ENCODE results near the gene RABGEF1. TPM values are rescaled to one million over a fixed set of nuclear protein-coding genes. Genes with fewer than 3 reads are reported as not detected.
"Not testable (repeated sequence)": the region's sequence is repeated elsewhere in the genome, so short reads cannot be mapped to it uniquely, and the experiment has no call there.

The RABGEF1 gene
- polyA plus RNA-seq (2013), result 20.3 and 20.9 TPM in 2 replicates

DNA sequence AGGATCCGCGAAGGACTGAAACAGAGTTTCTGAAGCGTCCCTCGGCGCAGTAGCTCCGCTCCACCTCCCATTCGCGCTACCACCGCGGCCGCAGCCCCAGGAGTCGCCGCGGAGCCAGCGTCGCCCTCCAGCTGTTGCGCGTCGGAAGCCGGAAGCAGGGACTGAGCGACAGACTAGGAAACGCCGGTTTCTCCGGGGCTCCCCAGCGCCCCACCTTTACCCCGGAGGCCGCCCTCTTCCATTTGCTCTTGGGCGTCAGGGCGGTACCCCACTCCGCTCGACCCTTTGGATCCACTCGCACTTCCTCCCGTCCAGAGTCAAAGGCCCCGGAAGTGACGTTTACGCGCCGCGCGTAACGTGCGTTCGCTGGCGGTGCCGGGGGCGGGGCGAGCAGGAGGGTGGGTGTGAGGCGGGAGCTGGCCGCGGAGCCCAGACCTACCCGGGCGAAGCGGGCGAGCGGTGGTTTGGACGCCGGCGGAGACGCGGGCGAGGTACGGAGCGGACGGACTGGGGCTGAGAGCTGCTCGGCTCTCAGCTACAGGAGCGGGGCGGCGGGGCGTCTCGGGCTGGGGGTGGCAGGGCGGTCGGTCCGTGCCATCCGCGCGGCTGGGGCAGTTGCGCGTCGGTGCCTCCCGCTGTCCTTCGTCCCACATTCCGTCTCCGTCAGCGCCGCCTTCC is at the start of gene RABGEF1:
Gene RABGEF1 (plus strand): TSS at position 432 of the 678 bp plus-strand sequence. CDS start 31,167 bp downstream, outside the sequence.
- peak within 1 kb of the TSS; percentile 99 for H4K8ac ChIP-seq (ENCODE audit: low read depth, low read length)
- peak within 1 kb of the TSS; percentile 89 for H2AK5ac ChIP-seq (ENCODE audit: low read length)
- peak within 1 kb of the TSS; percentile 73 for H3K4ac ChIP-seq (ENCODE audit: low read depth, low read length)
- H2BK120ac ChIP-seq (ENCODE audit: insufficient read depth, low read length, poor library complexity), result peak within 1 kb of the TSS; percentile 81
- H3K18ac ChIP-seq (ENCODE audit: low read length), result peak within 1 kb of the TSS; percentile 90
- peaks cover 3 to 6% of the 10 kb centered on the region in 2 experiments for H3K4me1 ChIP-seq (ENCODE audit: control insufficient read depth in 1 of 2, insufficient read depth in 2 of 2, low read length in 2 of 2)
- peaks cover 14% of the 10 kb centered on the region for H3K79me2 ChIP-seq (ENCODE audit: control insufficient read depth, insufficient read depth, low read length, poor library complexity)
- H3K27ac ChIP-seq (ENCODE audit: low read depth, low read length), result peak within 1 kb of the TSS; percentile 90
- H3K23ac ChIP-seq (ENCODE audit: low read length), result no peak within 1 kb of the TSS
- H3K79me1 ChIP-seq (ENCODE audit: low read length), result peaks cover 10% of the 10 kb centered on the region
- peaks cover 0 to 1% of the 10 kb centered on the region in 2 experiments for H3K36me3 ChIP-seq (ENCODE audit: control insufficient read depth in 1 of 2, insufficient read depth in 2 of 2, low read length in 2 of 2)
- peak within 1 kb of the TSS; percentile 93 for H4K91ac ChIP-seq (ENCODE audit: low read depth, low read length)
- H3K4me3 ChIP-seq (ENCODE audit: low read depth, low read length), result peak within 1 kb of the TSS; percentile 100
- H2BK5ac ChIP-seq (ENCODE audit: low read depth, low read length, poor library complexity), result peak within 1 kb of the TSS; percentile 67
- peak within 1 kb of the TSS; percentile 78 for H2AFZ ChIP-seq (ENCODE audit: insufficient read depth, low read length, poor library complexity)
- no peaks in the 10 kb centered on the region for H3K27me3 ChIP-seq (ENCODE audit: insufficient read depth, low read length)
- peak; percentile 94 to 98 for DNase-seq
- peak within 1 kb of the TSS; percentile 100 for H3K9ac ChIP-seq (ENCODE audit: low read length)
- peak within 1 kb of the TSS; percentile 94 for H3K14ac ChIP-seq (ENCODE audit: low read length)
- peak within 1 kb of the TSS; percentile 91 for H4K12ac ChIP-seq (ENCODE audit: low read depth, low read length)
- peak within 1 kb of the TSS; percentile 75 for H3K4me2 ChIP-seq (ENCODE audit: low read length)
- H3K9me3 ChIP-seq (ENCODE audit: insufficient read depth, low read depth, low read length), result no peaks in the 10 kb centered on the region
- no peak within 1 kb of the TSS for H2BK12ac ChIP-seq (ENCODE audit: low read length)
- WGBS (ENCODE audit: extremely low coverage, insufficient coverage, insufficient read length), result no CpG with 5 or more reads among the region's 85 CpGs

DNA sequence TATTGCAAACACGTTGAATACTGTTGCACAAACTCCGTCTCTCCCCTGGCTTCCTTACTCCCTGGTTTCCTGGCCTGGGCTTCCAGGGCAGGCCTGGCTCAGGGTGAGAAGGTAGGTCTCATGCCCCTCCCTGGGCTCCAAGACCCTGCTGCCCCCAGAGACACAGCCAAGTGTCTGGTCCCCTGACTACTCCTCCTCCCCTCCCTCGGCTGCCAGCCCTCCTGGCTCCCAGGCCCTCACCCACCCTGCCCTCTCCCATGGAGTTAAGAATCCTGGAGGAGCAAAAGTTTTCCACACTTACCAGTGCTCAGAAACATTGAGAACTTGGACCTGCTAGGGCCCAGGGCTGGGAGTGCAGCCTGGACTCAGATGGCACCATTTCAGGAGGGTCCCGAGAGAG is 47.2 kb upstream of the RABGEF1 start:
- Histone ChIP-seq H3K9ac (ENCODE audit: low read length) (no peak overlapping the region), H3K18ac (ENCODE audit: low read length) (no peak overlapping the region), H4K91ac (ENCODE audit: low read depth, low read length) (no peak overlapping the region), H4K8ac (ENCODE audit: low read depth, low read length) (no peak overlapping the region), H3K4me3 (ENCODE audit: low read depth, low read length) (no peak overlapping the region), H4K12ac (ENCODE audit: low read depth, low read length) (no peak overlapping the region), H3K36me3 (ENCODE audit: control insufficient read depth in 1 of 2, insufficient read depth in 2 of 2, low read length in 2 of 2) (peaks cover 3 to 15% of the 10 kb centered on the region in 2 experiments), H2BK5ac (ENCODE audit: low read depth, low read length, poor library complexity) (no peak overlapping the region), H3K27ac (ENCODE audit: low read depth, low read length) (no peak overlapping the region), H3K14ac (ENCODE audit: low read length) (no peak overlapping the region), H3K4me1 (ENCODE audit: control insufficient read depth in 1 of 2, insufficient read depth in 2 of 2, low read length in 2 of 2) (no peaks in the 10 kb centered on the region), H3K4ac (ENCODE audit: low read depth, low read length) (no peak overlapping the region), H3K27me3 (ENCODE audit: insufficient read depth, low read length) (no peaks in the 10 kb centered on the region), H3K79me2 (ENCODE audit: control insufficient read depth, insufficient read depth, low read length, poor library complexity) (no peaks in the 10 kb centered on the region), H3K23ac (ENCODE audit: low read length) (no peak overlapping the region), H3K9me3 (ENCODE audit: insufficient read depth, low read depth, low read length) (no peaks in the 10 kb centered on the region), H3K4me2 (ENCODE audit: low read length) (no peak overlapping the region), H3K79me1 (ENCODE audit: low read length) (no peaks in the 10 kb centered on the region), H2AFZ (ENCODE audit: insufficient read depth, low read length, poor library complexity) (no peak overlapping the region), H2BK12ac (ENCODE audit: low read length) (no peak overlapping the region), H2AK5ac (ENCODE audit: low read length) (no peak overlapping the region), H2BK120ac (ENCODE audit: insufficient read depth, low read length, poor library complexity) (no peak overlapping the region)
- no peak for DNase-seq
- WGBS (ENCODE audit: extremely low coverage, insufficient coverage, insufficient read length), result no CpG with 5 or more reads among the region's 4 CpGs

DNA sequence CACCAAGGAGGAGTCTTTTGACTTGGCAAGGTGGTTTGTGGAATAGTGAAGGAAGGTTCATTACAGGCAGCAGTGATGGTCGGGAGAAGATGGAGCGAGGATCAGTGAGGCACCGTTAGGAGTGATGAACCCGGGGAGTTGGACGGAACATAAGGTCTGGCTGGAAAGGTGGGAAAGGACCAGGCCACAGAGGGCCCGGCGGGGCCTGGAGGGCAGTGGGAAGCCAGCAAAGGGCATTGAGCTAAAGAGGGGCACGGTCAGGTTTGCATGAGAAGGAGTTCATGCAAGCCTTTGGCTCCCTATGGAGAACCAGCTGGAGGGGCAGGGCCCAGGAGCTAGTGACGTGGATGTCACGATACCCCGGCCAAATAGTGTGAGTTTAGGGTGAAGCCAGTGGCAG is 46.2 kb upstream of the RABGEF1 start:
- WGBS (ENCODE audit: extremely low coverage, insufficient coverage, insufficient read length), result no CpG with 5 or more reads among the region's 11 CpGs

DNA sequence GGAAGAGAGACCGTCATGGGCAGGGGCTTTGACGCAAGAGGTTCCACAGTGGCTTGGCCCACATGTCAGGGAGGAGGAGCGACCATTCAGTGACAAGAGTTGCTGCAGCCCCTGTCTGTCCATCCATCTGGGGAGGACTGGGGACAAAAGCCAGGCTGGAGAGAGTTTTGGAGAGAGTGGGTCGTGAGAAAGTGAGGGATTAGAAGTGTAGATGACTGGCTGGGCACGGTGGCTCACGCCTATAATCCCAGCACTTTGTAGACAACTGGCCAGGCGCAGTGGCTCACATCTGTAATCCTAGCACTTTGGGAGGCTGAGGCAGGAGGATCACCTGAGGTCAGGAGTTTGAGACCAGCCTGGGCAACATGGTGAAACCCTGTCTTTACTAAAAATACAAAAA is 45.1 kb upstream of the RABGEF1 start:
- not testable (repeated sequence) for H3K4me3 ChIP-seq (ENCODE audit: low read depth, low read length); H3K9ac ChIP-seq (ENCODE audit: low read length); H3K79me2 ChIP-seq (ENCODE audit: control insufficient read depth, insufficient read depth, low read length, poor library complexity); H2BK12ac ChIP-seq (ENCODE audit: low read length); H4K91ac ChIP-seq (ENCODE audit: low read depth, low read length); H3K27me3 ChIP-seq (ENCODE audit: insufficient read depth, low read length); H3K79me1 ChIP-seq (ENCODE audit: low read length); H3K4ac ChIP-seq (ENCODE audit: low read depth, low read length); H3K23ac ChIP-seq (ENCODE audit: low read length); H3K27ac ChIP-seq (ENCODE audit: low read depth, low read length); H3K4me2 ChIP-seq (ENCODE audit: low read length); H2AFZ ChIP-seq (ENCODE audit: insufficient read depth, low read length, poor library complexity); H3K18ac ChIP-seq (ENCODE audit: low read length); H3K9me3 ChIP-seq (ENCODE audit: insufficient read depth, low read depth, low read length); H2AK5ac ChIP-seq (ENCODE audit: low read length); H3K14ac ChIP-seq (ENCODE audit: low read length); H2BK120ac ChIP-seq (ENCODE audit: insufficient read depth, low read length, poor library complexity); H3K4me1 ChIP-seq (ENCODE audit: control insufficient read depth in 1 of 2, insufficient read depth in 2 of 2, low read length in 2 of 2); DNase-seq; H2BK5ac ChIP-seq (ENCODE audit: low read depth, low read length, poor library complexity); H4K12ac ChIP-seq (ENCODE audit: low read depth, low read length); H4K8ac ChIP-seq (ENCODE audit: low read depth, low read length)
- no CpG with 5 or more reads among the region's 7 CpGs for WGBS (ENCODE audit: extremely low coverage, insufficient coverage, insufficient read length)
- peaks cover 3 to 15% of the 10 kb centered on the region in 2 experiments for H3K36me3 ChIP-seq (ENCODE audit: control insufficient read depth in 1 of 2, insufficient read depth in 2 of 2, low read length in 2 of 2)

More for the DNA sequence above, 46.2 kb upstream of the RABGEF1 start:
- H3K4me1 ChIP-seq (ENCODE audit: control insufficient read depth in 1 of 2, insufficient read depth in 2 of 2, low read length in 2 of 2), result no peaks in the 10 kb centered on the region
- H3K23ac ChIP-seq (ENCODE audit: low read length), result no peak overlapping the region
- no peak overlapping the region for H3K4me3 ChIP-seq (ENCODE audit: low read depth, low read length)
- H4K91ac ChIP-seq (ENCODE audit: low read depth, low read length), result no peak overlapping the region
- H3K9ac ChIP-seq (ENCODE audit: low read length), result no peak overlapping the region
- H4K12ac ChIP-seq (ENCODE audit: low read depth, low read length), result no peak overlapping the region
- peaks cover 3 to 15% of the 10 kb centered on the region in 2 experiments for H3K36me3 ChIP-seq (ENCODE audit: control insufficient read depth in 1 of 2, insufficient read depth in 2 of 2, low read length in 2 of 2)
- no peaks in the 10 kb centered on the region for H3K9me3 ChIP-seq (ENCODE audit: insufficient read depth, low read depth, low read length)
- no peak overlapping the region for H2BK120ac ChIP-seq (ENCODE audit: insufficient read depth, low read length, poor library complexity)
- H3K4ac ChIP-seq (ENCODE audit: low read depth, low read length), result no peak overlapping the region
- no peak for DNase-seq
- no peaks in the 10 kb centered on the region for H3K79me1 ChIP-seq (ENCODE audit: low read length)
- H2AK5ac ChIP-seq (ENCODE audit: low read length), result no peak overlapping the region
- no peak overlapping the region for H4K8ac ChIP-seq (ENCODE audit: low read depth, low read length)
- H2BK12ac ChIP-seq (ENCODE audit: low read length), result no peak overlapping the region
- H3K18ac ChIP-seq (ENCODE audit: low read length), result no peak overlapping the region
- no peak overlapping the region for H2AFZ ChIP-seq (ENCODE audit: insufficient read depth, low read length, poor library complexity)
- no peak overlapping the region for H3K27ac ChIP-seq (ENCODE audit: low read depth, low read length)
- no peak overlapping the region for H3K14ac ChIP-seq (ENCODE audit: low read length)
- no peaks in the 10 kb centered on the region for H3K27me3 ChIP-seq (ENCODE audit: insufficient read depth, low read length)
- H2BK5ac ChIP-seq (ENCODE audit: low read depth, low read length, poor library complexity), result no peak overlapping the region
- no peak overlapping the region for H3K4me2 ChIP-seq (ENCODE audit: low read length)
- no peaks in the 10 kb centered on the region for H3K79me2 ChIP-seq (ENCODE audit: control insufficient read depth, insufficient read depth, low read length, poor library complexity)

Measured in trophoblast cell (in vitro differentiated cells and primary cell).